HG03135 (cell line): ENCODE measurements around the gene BECN2.
"Not testable (repeated sequence)": the region's sequence is repeated elsewhere in the genome, so short reads cannot be mapped to it uniquely, and the experiment has no call there.

Experiments used
- ATAC-seq: cut with Tn5 transposase; IDR thresholded peaks from one replicate; pipeline ENCODE4 v1.9.1; 2021; ENCODE audit warnings: mild to moderate bottlenecking, moderate library complexity; ENCODE audit not compliant: unreplicated experiment

The BECN2 gene

DNA sequence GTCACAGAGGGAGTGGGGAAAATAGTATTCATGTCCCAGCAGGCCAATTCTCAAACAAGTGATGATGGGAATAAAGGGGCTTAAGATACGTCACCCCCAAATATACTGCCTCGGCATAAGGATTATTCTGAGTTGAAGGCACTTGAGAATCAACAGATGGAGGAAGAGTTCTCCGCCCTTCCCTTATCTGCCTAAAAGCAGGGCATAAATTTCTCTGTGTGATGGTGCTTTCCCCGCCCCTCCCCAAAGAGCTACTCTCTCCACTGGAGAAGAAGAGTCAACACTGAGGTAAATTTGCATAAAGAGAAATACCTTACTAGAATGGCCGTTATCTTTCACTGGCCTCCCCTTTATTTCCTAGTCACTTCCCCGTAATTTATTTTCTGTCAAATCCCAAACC is 18.7 kb downstream of the BECN2 start:
- no peak for ATAC-seq

DNA sequence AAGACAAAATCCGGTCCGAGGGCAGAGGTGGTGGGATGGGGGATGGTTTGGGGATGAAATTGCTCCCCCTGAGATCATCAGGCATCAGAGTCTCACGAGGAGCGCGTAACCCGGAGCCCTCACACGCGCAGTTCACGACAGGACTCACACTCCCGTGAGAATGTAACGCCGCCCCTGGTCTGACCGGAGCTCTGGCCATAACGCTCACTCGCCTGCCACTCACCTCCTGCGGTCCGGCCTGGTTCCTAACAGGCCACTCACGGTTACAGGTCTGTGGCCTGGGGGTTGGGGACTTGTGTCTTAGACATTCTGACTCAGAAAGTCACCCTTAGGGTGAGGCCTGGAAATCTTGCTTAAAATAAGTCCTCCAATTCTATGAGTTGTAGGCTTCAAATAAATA is 21.5 kb downstream of the BECN2 start:
- ATAC-seq: no peak

DNA sequence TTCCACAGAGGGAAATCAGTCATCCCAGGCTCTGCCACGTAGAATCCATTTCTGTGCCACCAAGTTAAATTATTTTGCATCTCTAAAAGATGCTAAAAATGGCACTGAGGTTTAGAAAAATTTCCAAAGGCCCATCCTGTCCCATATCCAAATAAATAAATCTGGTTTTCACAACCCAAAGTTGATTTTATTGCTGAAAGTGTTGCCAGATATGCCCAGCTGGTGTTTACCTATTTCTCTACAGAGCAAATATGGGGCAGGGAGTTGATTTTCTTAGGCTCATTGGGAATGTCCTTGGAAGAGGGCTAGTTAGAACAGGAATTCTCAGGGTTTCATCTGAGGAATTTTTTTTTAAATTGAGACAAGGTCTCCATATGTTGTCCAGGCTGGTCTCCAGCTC is 22.4 kb downstream of the BECN2 start:
- no peak for ATAC-seq

DNA sequence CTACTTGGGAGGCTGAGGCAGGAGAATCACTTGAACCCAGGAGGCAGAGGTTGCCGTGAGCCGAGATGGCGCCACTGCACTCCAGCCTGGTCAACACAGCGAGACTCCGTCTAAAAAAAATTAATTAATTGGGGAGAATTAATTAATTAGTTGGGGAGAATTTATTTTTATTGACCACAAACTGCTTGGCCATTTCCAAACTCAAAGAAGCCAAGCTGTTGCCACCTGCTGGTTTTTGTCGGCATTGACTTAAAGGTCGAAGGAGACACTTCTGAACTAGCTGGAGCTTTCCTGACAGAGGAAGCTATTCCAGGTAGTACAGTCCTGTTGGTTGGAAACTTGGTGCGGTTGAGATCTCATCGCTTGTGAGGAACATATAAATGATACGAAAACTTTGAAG is 28.2 kb downstream of the BECN2 start:
- ATAC-seq: no peak

DNA sequence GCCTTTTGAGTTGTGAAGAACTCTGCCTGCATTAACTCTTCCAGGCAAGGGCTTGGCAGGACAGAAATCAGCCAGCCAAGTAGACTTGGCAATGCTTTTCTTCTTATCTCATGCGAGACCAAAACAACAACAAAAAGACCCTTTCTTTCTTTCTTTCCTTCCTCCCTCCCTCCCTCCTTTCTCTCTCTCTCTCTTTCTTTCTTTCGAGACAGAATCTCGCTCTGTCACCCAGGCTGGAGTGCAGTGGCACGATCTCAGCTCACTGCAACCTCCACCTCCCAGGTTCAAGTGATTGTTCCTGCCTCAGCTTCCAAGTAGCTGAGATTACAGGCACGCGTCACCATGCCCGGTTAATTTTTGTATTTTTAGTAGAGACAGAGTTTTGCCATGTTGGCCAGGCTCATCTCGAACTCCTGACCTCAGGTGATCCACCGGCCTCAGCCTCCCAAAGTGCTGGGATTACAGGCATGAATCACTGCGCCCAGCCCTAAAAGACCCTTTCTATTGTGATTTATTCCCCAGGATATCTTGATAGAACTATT is 30.9 kb downstream of the BECN2 start:
- not testable (repeated sequence) for ATAC-seq

DNA sequence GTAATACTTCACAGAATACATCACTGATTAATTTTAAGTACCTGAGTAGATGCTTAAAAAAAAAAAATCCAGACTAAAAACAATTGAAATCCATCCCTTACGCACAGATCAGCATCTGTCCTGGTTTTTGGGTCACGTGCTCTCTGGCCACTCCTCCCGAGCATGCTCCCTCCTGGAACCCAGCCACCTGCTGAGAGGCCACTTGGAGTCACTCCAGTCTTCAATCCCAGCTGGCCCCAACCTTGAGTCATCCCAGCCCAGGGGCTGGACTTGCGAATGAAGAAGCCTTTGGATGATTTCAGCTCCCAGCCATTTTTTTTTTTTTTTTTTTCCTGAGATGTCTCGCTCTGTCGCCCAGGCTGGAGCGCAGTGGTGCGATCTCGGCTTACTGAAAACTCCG is 32.5 kb downstream of the BECN2 start:
- no peak for ATAC-seq

DNA sequence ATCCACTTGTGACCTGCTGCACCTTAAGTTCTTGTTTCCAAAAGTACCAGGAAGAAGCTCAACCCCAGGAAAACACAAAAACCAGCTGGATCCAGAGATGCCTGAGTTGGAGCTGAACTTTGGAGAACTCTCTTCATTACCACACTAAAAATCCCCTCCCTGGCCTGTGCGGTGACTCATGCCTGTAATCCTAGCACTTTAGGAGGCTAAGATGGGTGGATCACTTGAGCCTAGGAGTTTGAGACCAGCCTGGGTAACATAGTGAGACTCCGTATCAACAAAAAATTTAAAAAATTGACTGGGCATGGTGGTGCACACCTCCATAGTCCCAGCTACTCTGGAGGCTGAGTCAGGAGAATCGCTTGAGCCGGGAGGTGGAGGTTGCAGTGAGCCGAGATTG is 35.2 kb downstream of the BECN2 start:
- no peak for ATAC-seq

DNA sequence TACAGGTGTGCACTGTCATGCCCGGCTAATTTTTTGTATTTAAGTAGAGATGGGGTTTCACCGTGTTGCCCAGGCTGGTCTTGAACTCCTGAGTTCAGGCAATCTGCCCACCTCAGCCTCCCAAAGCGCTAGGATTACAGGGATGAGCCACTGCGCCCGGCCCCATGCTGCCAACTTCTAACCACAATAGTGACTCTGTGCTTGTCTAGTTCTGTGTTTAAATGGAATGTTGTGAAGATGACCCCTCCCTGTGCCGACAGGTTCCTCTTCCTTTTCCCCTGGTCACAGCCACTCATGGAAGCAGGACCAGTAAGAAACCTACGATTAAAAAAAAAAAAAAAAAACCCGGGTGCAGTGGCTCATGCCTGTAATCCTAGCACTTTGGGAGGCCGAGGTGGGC is 36.6 kb downstream of the BECN2 start:
- ATAC-seq: no peak

DNA sequence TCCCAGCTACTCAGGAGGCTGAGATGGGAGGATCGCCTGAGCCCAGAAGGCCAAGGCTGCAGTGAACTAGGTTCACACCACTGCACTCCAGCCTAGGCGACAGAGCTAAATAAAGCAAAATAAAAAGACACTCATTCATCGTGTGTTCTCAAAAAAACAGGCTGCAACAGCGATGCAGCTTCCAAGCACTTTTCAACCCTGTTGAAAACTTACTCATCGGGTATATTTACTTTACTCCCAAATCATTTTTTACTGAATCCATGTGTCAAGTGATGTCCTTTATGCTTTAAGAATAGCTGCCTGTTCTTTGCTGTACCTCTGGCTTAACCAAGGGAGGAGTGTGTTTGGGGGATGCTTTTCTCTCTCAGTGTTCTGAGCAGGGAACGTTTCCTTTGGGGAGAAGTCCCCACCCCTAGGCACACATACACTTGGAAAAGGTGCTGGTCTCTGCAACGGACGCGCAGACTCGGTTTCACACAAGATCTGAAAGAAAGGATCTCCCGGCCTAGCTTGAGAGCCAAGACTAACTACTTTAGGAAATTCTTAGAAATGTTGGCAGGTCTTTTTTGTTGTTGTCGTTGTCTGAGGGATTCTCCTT is 39.9 kb downstream of the BECN2 start:
- ATAC-seq: no peak

DNA sequence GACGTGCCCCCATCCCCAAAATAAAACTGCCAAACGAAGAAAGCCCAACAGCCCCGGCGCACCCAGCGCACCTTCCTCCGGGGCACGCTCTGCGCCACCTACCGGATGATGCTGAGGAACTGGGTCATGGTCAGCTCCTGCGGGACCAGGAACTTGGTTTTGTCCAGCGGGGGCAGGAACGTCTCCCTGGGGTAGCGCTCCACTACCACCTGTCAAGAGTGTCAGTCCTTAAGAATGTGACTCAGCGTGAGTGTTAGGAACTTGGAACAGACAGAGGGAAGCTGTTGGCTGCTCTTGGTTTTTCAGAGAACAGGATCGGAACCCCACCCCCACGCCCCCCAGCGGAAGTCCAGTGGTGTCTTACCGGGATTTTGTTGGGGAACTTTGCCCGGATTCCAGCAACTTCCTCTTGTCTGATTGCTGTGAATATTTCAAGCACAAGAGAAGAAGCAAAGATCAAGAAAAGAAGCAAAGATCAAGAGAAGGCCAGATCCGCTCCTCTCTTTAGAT is 40.9 kb downstream of the BECN2 start:
- ATAC-seq: no peak

DNA sequence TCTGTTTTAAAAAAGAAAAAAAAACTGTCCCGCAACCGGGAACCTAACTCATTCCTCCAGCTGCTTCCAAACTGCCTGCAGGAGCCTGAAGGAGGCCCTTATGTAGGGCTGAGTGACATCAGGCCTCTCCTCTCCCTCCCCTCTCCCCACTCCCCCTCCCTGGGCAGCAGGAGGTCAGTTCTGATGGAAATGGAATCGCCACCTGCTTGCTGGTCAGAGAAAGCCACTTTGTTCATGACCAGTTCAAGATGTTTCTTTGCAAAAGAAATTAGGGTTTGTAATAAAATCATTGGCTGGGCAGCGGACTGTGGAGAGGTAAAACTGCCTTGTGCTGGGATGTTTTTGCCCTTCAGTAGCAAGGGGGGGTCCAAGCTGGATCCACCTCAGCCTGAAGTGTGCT is 41.5 kb downstream of the BECN2 start, which contains the start of gene MAP1LC3C:
MAP1LC3C (minus strand) TSS at position 73 of the 400 bp plus-strand sequence. CDS start 90 bp downstream, outside the sequence.
- ATAC-seq: no peak

DNA sequence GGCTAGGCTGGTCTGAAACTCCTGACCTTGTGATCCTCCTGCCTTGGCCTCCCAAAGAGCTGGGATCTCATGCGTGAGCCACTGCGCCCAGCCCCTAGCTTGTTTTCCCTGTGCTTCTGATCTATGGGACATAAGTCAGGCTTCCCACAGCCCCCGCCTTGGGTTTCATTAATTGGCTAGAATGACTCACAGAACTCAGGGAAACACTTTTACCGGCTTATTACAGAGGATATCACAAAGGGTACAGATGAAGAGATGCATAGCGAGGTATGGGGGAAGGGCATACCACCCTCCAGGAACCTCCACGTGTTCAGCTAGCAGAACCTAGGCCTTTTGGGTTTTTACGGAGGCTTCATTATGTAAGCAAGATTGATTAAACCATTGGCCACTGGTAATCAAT is 42.9 kb downstream of the BECN2 start:
- no peak for ATAC-seq

DNA sequence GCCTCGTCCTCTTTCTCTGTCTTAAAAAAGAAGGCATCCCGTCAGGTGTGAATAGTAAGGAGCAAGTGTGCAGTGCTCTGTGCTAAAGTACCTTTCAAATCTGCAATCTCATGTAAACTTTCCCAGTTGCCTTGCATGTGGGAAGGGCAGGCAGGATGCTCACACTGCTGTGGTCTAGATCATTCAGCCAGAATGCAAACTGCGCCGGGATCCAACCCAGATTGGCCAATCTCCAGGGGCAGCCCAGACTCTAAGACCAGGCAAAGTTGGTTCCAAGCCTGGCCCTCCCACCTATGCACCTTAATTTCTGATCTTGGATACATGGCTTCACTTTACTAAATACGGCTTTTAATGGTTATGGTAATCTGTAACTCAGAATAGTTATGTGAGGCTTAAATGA is 44.5 kb downstream of the BECN2 start:
- no peak for ATAC-seq

DNA sequence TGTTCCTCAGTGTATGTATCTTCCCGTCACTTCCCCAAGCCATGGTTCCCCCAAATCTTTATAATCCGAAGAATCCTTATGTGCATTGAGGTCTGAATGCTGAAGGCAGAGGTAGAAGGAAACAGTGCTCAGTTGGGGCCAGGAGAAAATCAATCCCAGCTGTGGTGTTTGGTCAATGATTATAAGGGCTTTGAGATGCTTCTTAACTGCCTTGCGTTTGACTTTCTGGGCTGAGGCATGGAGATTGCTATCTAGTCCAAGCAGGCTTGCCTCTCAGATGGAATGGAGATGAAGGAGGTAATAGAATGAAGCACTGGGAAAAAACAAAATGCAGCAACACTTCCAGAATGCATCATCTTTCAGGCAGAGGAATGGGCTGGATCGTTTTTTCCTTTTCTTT is 44.9 kb downstream of the BECN2 start:
- ATAC-seq: no peak

DNA sequence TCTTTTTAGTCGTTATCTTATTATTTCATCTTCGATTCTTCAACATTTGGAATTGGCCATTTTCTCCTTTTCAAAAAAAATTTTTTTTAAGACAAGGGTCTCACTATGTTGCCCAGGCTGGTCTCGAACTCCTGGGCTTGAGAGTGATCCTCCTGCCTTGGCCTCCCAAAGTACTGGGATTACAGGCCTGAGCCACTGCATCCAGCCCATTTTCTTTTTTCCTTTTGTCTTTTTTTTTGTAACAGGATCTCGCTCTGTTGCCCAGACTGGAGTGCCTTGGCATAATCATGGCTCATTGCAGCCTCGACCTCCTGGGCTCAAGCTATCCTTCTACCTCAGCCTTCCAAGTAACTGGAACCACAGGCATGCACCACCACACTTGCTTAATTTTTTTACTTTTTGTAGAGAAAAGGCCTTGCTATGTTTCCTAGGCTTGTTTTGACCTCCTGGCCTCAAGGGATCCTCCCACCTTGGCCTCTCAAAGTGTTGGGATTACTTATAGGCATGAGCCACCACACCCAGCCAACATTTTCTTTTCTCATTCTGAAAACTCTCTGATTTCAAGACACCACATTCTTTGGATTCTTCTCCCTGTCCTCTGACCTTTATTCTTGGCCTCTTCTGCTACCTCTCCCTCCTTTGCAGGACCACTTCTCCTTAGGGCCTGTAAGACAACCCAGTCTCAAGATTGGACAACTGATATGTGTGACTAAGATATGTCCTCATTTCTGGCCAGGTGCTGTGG is 47.4 kb downstream of the BECN2 start:
- no peak for ATAC-seq

DNA sequence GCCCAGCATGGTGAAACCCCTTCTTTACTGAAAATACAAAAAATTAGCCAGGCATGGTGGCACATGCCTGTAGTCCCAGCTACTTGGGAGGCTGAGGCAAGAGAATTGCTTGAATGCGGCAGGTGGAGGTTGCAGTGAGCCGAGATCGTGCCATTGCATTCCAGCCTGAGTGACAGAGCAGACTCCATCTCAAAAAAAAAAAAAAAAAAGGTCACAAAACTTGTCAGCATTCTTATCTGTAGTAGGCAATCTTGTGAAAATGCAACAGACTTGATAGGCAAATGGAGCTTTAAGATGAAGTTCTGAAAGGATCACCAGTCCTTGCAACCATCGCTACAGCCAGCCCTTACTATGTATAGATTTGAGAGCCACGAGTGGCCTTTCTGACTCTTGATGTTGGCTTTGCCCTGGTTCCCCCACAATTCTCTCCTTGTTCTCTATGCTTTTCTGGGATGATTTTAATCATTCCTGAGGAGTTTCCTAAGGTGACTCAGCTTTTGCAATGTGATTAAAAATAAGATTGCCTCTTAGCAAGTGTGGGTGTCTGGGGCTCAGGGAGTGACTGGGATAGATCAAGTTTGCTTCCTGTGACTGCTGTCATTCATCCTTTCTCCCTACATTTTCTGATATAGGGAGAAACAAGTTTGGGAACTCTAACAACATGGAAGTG is 48.4 kb downstream of the BECN2 start:
- ATAC-seq: no peak

DNA sequence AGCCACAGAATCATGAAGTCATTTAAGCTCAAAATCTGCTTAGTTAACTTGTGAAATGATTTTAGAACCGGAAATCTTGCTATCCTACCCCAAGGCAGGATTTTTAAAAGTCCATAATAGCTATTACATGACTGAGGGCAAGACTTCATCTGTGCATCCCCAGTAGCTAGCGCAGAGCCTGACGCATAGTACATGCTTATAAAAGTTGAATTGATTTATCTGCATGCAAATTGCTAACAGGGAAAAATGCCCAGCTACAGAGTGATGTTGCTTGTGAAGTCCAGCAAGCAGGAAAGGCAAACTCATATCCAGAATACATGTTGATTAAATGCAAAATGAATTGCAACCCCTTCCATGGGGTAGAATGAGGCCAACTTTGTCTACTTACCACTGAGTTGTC is 49.4 kb downstream of the BECN2 start:
- no peak for ATAC-seq
